HG03045 (cell line): ENCODE results near the gene UBE2L6.
"Not testable (repeated sequence)": the region's sequence is repeated elsewhere in the genome, so short reads cannot be mapped to it uniquely, and the experiment has no call there.

Experiments
- ATAC-seq: cut with Tn5 transposase; IDR thresholded peaks from one replicate; pipeline ENCODE4 v1.9.1; 2021; ENCODE audit warnings: mild to moderate bottlenecking, moderate library complexity; ENCODE audit not compliant: unreplicated experiment

Gene UBE2L6

DNA sequence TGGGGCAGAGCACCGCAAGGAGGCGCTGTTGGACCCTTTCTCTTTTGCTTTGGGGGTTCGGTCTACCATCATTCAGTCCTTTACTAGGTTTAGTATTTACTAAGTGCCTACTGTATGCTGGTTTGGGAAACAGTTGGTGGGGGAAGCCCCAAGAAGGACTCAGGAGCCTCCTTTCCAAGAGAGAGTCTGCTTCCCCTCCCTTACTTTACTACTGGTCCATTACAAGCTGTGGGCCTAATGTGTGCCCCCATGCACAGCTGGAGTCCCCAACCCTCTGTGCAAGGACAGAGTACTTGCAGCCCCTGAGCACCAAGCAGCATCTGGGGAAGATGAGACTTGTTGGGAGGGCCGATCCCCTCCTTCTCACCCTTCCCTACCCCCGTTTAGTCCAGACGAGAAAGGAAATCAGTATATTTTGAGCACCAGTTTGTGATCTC lies 876 bp upstream of the UBE2L6 start:
- no peak for ATAC-seq

DNA sequence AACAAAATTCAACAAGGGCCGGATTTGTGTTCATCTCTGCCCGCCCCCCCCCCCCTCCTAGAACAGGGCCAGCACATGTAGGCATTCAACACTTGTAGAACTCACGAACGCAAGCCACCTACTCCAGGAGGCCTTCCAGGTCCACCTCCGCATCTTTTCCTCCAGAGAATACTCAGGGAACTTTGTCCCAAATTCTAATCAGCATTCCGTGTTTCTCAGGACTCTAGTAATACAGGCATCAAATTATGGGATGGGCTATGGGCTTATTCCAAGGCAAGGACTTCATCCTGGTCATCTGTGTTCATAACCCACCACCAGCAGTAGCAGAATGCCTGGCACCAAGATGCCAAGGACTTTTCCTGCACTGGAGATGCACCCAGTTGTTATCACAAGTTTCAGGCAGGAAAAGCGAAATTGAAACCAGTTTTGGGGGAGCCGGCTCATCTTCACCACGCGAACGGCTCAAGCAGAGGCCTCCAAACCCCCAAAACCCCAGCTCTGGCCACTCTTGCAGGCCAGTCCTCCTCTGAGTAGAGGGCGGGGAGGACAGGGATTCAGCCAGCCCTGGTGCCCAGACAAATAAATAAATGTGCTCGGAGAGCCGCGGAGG lies 462 bp downstream of the UBE2L6 start:
- ATAC-seq = peak; percentile 2

DNA sequence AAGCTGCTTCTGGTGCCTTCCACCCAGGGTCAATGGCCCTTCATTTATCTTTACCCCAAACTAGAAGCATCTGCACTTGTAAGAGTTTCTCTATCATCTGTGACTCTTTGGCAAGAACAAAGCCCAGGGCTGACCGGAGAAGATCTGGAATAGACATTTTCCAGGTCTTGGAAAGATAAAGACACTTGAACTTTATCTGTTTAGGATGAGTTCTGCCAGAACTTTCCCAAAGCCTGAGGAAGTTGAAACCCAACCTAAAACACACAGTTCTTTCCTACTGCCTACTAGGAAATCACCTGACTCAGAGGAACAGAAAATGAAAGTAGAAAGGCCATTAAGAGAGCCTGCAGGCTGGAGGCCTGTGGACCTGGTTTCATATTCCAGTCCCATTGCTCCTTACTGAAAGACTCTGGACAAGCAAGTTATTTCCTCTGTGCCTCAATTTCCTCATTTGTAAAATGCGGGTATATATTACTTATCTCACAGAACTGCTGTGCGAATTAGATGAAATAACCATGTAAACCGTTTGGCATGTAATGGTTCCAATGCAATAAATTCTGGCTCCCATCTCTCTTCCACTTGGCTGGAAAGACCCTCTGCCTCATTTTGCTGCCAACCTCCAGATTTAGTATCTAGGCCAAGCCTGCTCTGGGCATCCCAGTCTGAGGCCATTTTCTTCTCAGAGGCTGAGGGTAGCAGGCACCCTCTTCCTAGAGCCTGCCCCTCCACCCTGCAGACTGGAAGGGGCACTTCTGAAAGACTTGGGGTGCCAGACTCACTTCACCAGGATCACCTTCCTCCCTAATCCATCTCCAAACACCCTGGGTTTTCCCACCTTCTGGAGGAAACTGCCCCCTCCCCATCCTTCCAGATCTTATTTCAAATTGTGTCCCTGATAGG lies 1.2 kb downstream of the UBE2L6 start:
- peak; percentile 51 for ATAC-seq

DNA sequence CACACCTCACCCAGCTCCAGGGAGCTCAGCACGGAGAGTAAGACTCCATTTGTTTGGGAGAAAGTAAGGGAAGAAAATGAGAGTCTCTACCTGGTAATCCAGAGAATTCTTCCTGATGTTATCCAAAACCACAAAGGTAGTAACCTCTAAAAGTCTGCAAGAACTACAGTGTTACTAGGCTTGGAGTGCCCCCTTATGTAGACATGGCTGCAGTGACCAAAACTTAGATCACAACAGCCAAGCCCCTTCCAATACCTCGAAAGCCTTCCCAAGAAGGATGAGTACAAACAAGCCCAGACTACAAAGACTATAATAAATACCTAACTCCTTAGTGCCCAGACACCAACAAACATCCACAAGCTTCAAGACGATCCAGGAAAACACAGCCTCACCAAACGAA lies 4.9 kb downstream of the UBE2L6 start:
- no peak for ATAC-seq

DNA sequence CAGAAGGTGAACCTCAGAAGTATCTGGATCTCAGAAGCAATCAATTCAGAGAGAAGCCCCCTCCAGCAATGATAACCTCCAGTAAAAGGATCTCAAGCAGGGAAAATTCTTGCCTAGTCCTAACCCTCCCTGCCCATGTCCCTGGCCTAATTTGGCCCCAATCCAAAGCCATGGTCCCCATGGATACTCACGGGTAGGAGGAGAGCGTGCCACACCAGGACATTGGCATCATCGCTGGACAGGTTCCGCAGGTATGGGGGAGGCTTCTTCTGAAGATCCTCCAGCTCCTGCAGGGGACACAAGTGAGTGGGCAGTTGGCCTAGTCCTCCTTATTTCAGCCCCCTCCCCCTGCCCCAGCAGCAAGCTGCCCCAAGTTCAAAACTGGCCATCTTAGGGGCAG lies 7.3 kb downstream of the UBE2L6 start:
- ATAC-seq = no peak

DNA sequence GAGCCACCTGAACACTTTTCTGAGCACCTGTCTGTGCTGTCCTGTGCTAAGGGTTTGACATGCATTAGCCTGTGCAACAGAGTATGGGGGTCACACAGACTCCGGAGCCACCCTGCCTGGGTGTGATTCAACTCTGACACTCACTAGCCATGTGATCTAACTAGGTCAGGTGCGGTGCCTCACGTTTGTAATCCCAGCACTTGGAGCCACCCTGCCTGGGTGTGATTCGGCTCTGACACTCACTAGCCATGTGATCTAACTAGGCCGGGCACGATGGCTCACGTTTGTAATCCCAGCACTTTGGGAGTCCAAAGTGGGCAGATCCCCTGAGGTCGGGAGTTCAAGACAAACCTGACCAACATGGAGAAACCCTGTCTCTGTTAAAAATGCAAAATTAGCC lies 11.4 kb downstream of the UBE2L6 start:
- no peak for ATAC-seq

DNA sequence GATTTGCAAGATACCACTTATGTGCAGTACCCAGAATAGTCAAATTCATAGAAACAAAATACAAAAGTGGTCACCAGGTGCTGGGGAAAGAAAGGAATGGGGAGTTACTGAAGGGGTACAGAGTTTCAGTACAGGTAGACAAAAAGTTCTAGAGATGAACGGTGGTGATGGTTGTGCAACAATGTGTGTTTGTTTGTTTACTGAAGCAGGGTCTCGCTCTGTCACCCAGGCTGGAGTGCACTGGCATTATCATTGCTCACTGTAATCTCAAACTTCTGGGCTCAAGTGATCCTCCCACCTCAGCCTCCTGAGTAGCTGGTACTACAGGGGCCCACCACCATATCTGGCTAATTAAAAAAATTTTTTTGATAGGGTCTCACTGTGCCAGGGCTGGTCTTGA lies 12.1 kb downstream of the UBE2L6 start:
- ATAC-seq = no peak

DNA sequence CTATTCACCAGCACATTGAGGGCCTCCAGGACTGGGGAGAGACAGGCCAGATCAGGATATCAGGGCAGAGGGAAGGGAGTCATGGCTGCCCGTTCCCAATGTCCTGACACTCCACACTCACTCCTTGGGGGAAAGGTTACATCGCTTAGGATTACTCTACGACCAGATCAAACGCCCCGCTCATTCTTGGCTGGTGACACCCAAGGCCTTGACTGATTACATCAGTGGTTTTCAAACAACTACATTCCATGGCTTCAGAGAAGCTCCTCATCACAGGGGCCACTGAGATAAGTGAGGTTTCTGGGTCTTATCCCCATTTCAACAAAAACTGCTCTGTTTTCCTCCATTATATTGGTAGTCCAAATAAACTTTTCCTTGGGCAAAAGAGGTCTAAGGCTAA lies 15.0 kb downstream of the UBE2L6 start:
- no peak for ATAC-seq

DNA sequence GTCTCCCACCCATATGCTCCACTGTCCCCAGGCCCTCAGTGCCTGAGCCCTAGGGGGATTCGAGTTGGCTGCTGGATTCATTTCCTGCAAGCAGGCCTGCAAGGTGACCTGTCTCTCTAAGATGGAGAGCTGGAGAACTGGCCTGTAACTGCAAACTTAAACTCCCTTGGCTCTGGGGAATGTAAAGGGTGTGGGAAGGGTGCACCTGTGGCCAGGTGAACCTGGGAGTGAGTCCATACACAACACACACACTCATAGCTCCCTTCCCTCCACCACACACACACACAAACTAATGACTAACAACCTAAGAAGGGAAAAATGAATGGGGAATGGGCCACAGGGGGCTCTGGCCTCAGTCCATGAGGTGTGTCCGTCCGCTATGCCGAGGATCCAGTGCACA lies 15.5 kb downstream of the UBE2L6 start:
- no peak for ATAC-seq

DNA sequence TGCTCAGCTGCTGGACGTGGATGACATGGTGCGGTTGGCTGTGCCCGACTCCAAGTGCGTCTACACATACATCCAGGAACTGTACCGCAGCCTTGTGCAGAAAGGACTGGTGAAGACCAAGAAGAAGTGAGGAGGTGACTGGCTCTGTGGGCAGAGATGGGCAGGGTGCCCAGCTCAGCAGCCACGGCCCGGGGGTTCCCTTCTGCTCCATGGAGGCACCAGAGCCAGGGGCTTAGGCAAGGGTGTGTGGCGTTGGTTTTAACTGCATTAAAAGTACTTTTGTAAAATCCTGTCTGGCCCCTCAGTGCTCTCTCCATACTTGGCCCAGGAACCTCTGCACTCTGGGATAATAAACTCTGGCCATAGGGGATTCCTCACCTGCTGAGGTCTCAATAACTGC lies 17.5 kb downstream of the UBE2L6 start:
- ATAC-seq = no peak

DNA sequence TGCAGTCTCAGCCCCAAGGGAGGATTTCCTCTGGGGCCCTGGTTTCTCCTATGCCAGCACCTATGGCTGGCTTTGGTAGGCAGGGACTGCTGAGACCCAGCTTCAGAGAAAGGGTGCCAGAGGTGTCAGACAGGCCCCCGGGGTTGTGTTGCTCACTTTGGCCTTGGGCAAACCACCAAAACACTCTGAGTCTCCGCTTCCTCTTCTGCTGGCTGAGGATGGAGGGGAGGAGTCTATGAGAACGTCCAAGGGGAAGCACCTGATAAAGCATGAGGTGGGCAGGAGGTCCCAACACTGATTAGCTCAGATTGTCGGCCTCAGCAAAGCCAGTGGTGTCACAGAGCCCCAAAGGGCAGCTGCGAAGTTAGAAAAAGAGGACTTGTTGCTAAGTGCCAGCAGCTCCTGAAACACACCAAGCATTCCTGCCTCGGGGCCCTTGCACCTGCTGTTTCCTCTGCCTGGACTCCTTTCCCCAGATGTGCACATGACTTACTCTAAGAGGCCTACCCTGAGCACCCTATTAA lies 19.6 kb downstream of the UBE2L6 start:
- peak; percentile 80 for ATAC-seq

DNA sequence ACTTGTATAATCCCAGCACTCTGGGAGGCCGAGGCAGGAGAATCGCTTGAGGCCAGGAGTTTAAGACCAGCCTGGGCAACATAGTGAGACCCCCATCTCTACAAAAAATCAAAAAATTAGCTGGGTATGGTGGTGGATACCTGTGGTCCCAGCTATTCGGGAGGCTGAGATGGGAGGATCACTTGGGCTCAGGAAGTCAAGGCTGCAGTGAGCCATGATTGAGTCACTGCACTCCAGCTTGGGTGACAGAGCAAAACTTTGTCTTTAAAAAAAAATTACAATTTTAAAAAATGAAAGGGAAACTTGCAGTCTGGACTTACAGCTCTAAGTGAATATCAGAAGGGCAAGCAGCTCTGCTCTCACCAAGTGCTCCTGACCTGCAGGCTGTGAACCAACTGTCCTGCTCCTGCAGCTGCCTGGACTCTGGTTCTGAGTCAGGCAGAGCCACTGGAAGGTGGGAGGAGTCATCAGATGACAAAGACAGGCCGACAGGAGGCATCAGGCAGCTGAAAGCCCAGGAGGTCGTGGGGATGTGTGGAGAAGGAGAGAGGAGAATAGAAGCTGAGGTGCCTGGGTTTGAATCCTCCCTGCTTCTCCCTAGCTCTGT lies 20.5 kb downstream of the UBE2L6 start:
- peak; percentile 65 for ATAC-seq

DNA sequence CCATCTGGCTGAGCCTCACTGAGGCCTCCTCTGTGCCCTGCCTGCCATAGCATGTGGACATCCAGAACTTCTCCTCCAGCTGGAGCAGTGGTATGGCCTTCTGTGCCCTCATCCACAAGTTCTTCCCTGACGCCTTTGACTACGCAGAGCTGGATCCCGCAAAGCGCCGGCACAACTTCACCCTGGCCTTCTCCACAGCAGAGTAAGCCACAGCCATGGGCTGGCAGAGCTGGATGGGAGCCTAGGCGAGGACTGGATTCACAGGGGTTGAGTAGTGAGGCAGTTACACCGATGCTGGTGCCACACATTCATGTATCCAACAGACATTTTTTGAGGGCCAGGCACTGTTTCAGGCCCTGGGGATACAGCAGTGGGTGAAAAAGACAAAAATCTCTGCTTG lies 21.0 kb downstream of the UBE2L6 start:
- no peak for ATAC-seq

DNA sequence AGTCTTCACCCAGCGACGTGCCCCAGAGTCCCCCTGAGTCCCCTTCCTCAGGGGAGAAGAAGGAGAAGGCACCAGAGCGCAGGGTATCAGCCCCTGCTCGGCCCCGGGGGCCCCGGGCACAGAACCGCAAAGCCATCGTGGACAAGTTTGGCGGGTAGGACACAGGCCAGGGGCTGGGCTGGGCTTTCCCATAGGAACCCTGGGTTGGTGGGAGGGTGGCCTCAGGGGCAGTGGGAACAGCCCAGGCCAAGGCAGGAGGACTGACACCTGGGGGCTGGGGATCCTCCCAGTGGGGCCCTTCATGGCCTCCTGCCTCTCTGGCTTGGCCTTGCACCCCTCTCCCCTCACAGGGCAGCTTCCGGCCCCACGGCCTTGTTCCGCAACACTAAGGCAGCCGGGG lies 21.6 kb downstream of the UBE2L6 start:
- ATAC-seq = no peak

DNA sequence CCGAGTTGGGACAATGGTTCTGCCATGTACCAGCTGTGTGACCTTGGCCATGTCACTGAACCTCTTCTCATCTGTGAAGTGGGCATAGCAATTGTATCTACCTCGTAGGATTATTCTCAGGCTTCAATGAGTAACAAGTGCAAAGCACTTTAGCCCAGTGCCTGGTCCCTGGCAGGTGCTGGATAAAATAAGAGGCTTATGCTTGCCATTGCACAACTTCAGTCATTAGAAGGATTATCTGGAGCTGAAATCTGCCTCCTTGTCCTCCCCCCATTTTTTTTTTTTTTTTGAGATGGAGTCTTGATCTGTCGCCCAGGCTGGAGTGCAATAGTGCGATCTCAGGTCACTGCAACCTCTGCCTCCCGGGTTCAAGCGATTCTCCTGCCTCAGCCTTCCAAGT lies 22.9 kb downstream of the UBE2L6 start:
- no peak for ATAC-seq

DNA sequence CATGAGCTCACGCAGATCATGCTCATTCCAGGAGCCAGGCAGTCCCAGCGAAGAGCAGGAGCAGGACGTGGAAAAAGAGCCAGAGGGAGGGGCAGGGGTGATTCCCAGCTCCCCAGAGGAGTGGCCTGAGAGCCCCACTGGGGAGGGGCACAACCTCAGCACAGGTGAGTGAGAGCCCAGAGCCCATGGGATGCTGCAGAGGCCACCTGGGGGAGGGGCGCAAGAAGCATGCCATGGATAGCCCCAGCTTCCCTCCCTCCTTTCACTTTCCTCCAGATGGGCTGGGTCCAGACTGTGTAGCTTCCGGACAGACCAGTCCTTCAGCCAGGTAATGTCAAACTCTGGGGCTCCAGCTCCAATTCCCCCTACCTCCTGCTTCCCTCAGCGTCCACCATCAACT lies 23.9 kb downstream of the UBE2L6 start:
- no peak for ATAC-seq

DNA sequence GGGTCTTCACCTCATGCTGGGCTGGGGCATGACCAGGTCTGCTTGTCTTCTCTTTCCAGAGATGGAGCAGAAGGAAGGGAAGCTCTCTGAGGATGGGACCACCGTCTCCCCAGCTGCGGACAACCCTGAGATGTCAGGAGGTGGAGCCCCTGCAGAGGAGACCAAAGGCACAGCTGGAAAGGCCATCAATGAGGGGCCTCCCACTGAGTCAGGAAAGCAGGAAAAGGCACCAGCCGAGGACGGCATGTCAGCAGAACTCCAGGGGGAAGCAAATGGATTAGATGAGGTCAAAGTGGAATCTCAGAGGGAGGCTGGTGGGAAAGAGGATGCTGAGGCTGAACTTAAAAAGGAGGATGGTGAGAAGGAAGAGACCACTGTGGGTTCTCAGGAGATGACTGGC lies 24.9 kb downstream of the UBE2L6 start:
- ATAC-seq = no peak

DNA sequence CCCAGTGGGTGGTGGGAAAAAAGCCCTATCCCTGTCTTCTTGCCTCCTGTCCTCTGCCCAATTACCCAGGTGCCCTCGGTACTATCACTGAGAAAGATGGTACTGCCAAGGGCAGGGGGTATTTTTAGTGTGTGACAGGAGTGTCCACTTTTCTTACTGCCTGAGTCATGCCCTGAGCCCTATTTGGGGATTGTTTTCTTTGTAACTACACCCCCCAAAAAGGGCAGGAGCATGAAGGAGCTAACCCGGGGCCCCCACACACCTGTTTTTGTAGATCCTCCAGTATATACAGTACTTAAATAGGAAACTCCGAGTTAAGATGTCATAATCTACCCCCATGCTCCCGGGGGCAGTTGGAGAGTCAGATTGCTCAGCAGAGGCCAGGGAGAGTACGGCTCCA lies 26.3 kb downstream of the UBE2L6 start:
- ATAC-seq = no peak

DNA sequence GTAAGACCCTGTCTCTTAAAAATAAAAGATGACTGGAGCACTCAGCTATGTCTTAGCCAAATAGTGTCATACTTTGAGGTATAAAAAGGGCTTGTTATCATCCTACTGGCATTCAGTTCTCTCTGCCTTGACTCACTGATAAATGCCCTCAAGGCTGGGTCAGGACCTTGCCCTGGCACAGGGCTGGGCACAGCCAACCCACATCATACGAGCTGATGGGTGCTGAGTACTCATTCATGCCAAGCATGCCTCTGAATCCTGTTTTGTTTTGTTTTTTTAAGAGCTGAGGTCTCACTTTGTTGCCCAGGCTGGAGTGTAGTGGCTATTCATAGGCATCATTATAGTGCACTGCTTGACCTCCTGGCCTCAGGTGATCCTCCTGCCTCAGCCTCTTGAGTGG lies 28.1 kb downstream of the UBE2L6 start:
- no peak for ATAC-seq

DNA sequence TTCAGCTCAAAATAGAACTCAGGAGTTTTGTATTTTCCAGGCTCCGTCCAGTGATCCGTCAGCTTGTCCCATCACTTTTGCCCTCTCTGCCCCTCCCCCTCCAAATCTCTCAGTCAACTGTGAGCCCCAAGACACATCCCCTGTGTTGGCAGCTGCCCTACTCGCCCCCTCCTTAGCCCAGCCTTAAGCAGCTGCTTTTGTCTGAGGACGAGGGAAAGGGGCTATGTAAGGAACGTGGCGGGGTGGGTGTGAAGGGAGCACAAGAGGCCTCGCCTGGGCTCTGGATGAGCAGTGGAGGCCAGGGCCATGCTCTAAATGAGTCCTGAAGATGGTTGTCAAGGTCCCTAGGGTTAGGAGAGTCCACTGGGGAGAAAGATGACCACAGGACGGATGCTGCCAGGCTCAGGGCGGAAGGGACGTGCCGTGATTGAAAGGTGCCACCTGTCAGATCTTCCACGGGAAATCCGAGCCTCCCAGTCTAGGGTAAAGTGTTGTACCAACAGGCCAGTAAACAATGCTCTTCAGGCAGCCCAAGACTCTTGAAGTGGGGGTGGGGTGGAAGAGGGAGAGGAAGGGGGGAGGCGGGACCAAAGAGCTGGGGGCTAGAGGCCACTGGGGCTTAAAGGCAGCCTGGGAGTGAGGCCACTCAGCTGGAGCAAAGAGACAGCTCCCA lies 30.4 kb downstream of the UBE2L6 start, which contains the start of gene SMTNL1:
TSS of gene SMTNL1 (plus strand) at position 649 of the 673 bp plus-strand sequence. CDS start 5,048 bp downstream, outside the sequence.
- no peak for ATAC-seq

DNA sequence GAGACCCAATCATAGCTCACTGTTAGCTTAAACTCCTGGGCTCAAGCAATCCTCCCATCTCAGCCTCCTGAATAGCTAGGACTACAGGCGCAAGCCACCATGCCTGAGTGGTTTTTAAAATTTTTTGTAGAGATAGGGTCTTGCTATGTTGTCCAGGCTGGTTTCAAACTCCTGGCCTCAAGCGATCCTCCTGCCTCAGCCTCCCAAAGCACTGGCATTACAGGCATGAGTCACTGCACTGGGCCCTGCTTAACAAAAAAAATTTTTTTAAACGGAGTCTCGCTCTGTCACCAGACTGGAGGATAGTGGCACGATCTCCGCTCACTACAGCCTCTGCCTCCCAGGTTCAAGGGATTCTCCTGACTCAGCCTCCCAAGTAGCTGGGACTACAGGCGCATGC lies 33.0 kb downstream of the UBE2L6 start:
- ATAC-seq = not testable (repeated sequence)
